Endothelial cell of umbilical vein (primary cell): ENCODE results near the gene COX7B2.

Experiments used
- CTCF ChIP-seq, 2 donors: IDR thresholded peaks; 1 replicate in 1 of 2; 2 replicates in 1 of 2; pipeline ENCODE4 v1.5.1; 2011; ENCODE audit warnings: low read length in 2 of 2, mild to moderate bottlenecking in 2 of 2, moderate library complexity in 2 of 2, control low read depth in 1 of 2, inconsistent platforms in 1 of 2, low read depth in 1 of 2; ENCODE audit not compliant: insufficient read depth in 1 of 2; ENCODE audit errors: extremely low read depth in 1 of 2
- POLR2AphosphoS5 ChIP-seq: IDR thresholded peaks from 2 replicates; pipeline ENCODE4 v1.6.1; 2012; ENCODE audit warnings: low read depth, mild to moderate bottlenecking, control low read depth, low read length, moderate library complexity; ENCODE audit not compliant: insufficient read depth

GRCh38 chr4:46765465-46765864, 143.6 kb downstream of the COX7B2 start:
- TF ChIP-seq CTCF (IDR thresholded peaks at IDR 0.05; ENCODE audit: extremely low read depth in 1 of 2, insufficient read depth in 1 of 2, low read depth in 1 of 2, low read length in 2 of 2) (no peak), POLR2AphosphoS5 (no peak)
